HepG2 (cell line): ENCODE data around the gene MRPL43.

ENCODE experiments used
- ARNT ChIP-seq: fragments of 450-650 bp; IDR thresholded peaks from 2 replicates; pipeline ENCODE4 v1.6.1; 2017
- BHLHE40 ChIP-seq: IDR thresholded peaks from 2 replicates; pipeline ENCODE4 v1.6.1; 2011; ENCODE audit warnings: low read length, improper control_type of control experiment
- CTCF ChIP-seq: sonication (generic); formaldehyde crosslinking; IDR thresholded peaks from 2 replicates; pipeline ENCODE4 v1.5.0; 2020; ENCODE audit warnings: mild to moderate bottlenecking, missing genetic modification reagents, moderate library complexity
- FOXK1 ChIP-seq: sonication (generic); formaldehyde crosslinking; IDR thresholded peaks from 2 replicates; pipeline ENCODE4 v1.4.0; 2020; ENCODE audit warnings: low read depth, missing genetic modification reagents, borderline replicate concordance
- MAFK ChIP-seq, 2 experiments: IDR thresholded peaks in 1 of 2; conservative IDR thresholded peaks in 1 of 2; 2 replicates each; pipeline ENCODE4 v1.6.1; 2011; ENCODE audit warnings: improper control_type of control experiment in 2 of 2, low read length in 2 of 2
- RARG ChIP-seq: sonication (generic); formaldehyde crosslinking; IDR thresholded peaks from 2 replicates; pipeline ENCODE4 v1.4.0; 2020; ENCODE audit warnings: low read depth, mild to moderate bottlenecking, missing genetic modification reagents
- STAT6 ChIP-seq: sonication (generic); formaldehyde crosslinking; IDR thresholded peaks from 2 replicates; pipeline ENCODE4 v1.4.0; 2020; ENCODE audit warnings: missing genetic modification reagents, mild to moderate bottlenecking, borderline replicate concordance
- SUZ12 ChIP-seq: fragments of 150-350 bp; IDR thresholded peaks from 2 replicates; pipeline ENCODE4 v1.6.1; 2014; ENCODE audit warnings: low read depth, low read length
- TAF15 ChIP-seq: fragments of 200-400 bp; formaldehyde crosslinking; IDR thresholded peaks from one replicate; pipeline ENCODE4 v1.6.1; 2018; ENCODE audit warnings: mild to moderate bottlenecking, low read depth, low read length; ENCODE audit not compliant: poor library complexity, severe bottlenecking
- ZNF407 ChIP-seq: sonication (generic); formaldehyde crosslinking; IDR thresholded peaks from one replicate; pipeline ENCODE4 v1.5.1; 2020; ENCODE audit warnings: mild to moderate bottlenecking, missing genetic modification reagents; ENCODE audit errors: not compliant biosample characterization
- ZNF496 ChIP-seq: sonication (generic); formaldehyde crosslinking; IDR thresholded peaks from 2 replicates; pipeline ENCODE4 v1.8.1; 2023; ENCODE audit warnings: mild to moderate bottlenecking, moderate library complexity, missing genetic modification reagents; ENCODE audit not compliant: insufficient replicate concordance
- ZSCAN25 ChIP-seq: sonication (generic); formaldehyde crosslinking; IDR thresholded peaks from 2 replicates; pipeline ENCODE4 v1.8.0; 2022; ENCODE audit warnings: mild to moderate bottlenecking, missing genetic modification reagents

GRCh38 chr10:100998183-100998990 lies 11.1 kb upstream of the MRPL43 start:
- TF ChIP-seq ARNT (no peak), RARG (CRISPR knock-in tag) (no peak), CTCF (no peak), ZNF407 (CRISPR knock-in tag) (no peak), FOXK1 (CRISPR knock-in tag) (no peak), ZSCAN25 (CRISPR knock-in tag) (no peak), TAF15 (no peak), BHLHE40 (no peak), SUZ12 (no peak), STAT6 (CRISPR knock-in tag) (no peak), MAFK (conservative IDR thresholded peaks at IDR 0.05 in 1 of 2, IDR thresholded peaks at IDR 0.05 in 1 of 2; ENCODE audit: low read length in 2 of 2) (no peak), ZNF496 (no peak)
